K562 (cell line): Measurements from ENCODE around the gene SMURF1.

Experiments
- BRCA1 ChIP-seq, 2 experiments: fragments of 450-650 bp in 1 of 2; sonication (generic) in 1 of 2; formaldehyde crosslinking in 1 of 2; IDR thresholded peaks; 2 replicates each; pipeline versions ENCODE4 v1.5.0 to v1.6.1; 2017 to 2020; ENCODE audit warnings: mild to moderate bottlenecking in 1 of 2, missing genetic modification reagents in 1 of 2
- POLR2A ChIP-seq: fragments of 450-650 bp; conservative IDR thresholded peaks from 2 replicates; pipeline ENCODE4 v1.6.1; 2016

DNA sequence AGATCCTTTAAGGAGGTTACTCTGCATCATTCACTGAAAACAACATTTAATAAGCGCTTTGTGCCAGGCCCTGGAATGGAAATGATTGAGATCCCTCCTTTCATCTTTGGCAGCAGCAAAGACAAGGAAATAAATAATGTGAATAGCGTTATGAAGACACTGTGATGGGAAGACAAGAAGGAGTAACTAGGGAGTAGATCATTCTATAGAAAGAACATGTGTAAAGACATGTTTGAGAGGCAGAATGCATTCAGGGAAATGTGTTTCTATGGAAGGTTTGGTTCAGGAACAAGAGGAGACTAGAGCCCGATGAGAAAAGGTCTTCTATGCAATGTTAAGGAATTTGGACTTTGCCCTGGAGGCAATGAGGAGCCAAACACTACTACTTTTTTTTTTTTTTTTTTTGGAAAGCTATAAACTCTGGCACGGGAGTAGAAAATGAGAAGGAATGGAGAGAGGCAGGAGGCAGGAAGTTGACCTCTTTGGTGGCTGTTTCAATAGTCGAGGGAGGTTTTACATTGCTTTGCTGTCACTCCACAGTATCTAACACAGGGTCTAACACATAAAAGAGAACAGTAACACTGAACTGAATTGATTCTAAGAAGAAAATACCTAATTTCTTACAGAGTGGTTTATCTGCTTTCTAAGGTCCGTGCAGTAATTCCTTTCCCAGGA lies 44.9 kb downstream of the SMURF1 start:
- TF ChIP-seq BRCA1 (IDR thresholded peaks at IDR 0.05) (no peak), BRCA1 (CRISPR knock-in tag; IDR thresholded peaks at IDR 0.05) (no peak), POLR2A (no peak)
